Gastrocnemius medialis (tissue), 4 donors: ENCODE results near the gene MYBPH. TPM values are rescaled to one million over a fixed set of nuclear protein-coding genes. Genes with fewer than 3 reads are reported as not detected.
A peak's percentile ranks its signal among the peaks of the same experiment; 100 is the strongest.

Experiments used
- ATAC-seq, 2 donors: fragments of 150-250 bp; one replicate each; pipeline ENCODE4 v1.9.1; 2016
- DNase-seq, 2 donors: peaks; one replicate each; pipeline ENCODE4 v3.0.0-alpha.2; 2019
- H3K27ac ChIP-seq, 4 donors: fragments of 200-600 bp; sonication (generic); 1 replicate in 1 of 4; 2 replicates in 3 of 4; pipeline ENCODE4 v1.5.1; 2016 to 2018; ENCODE audit warnings: mild to moderate bottlenecking in 2 of 4, moderate library complexity in 1 of 4
- H3K27me3 ChIP-seq, 3 donors: fragments of 200-600 bp; sonication (generic) in 2 of 3; 1 replicate in 1 of 3; 2 replicates in 2 of 3; pipeline versions ENCODE4 v1.5.1 to v1.6.0; 2016 to 2019; ENCODE audit warnings: mild to moderate bottlenecking in 1 of 3, moderate library complexity in 1 of 3
- H3K36me3 ChIP-seq, 2 donors: fragments of 200-600 bp; sonication (generic) in 1 of 2; one replicate each; pipeline ENCODE4 v1.5.1; 2017 to 2018
- H3K4me1 ChIP-seq, 2 donors: fragments of 200-600 bp; sonication (generic) in 1 of 2; one replicate each; pipeline ENCODE4 v1.5.1; 2016 to 2017; ENCODE audit warnings: mild to moderate bottlenecking in 2 of 2
- H3K4me3 ChIP-seq, 4 donors: fragments of 200-600 bp; sonication (generic) in 3 of 4; 1 replicate in 1 of 4; 2 replicates in 3 of 4; pipeline ENCODE4 v1.5.1; 2016 to 2019; ENCODE audit warnings: mild to moderate bottlenecking in 2 of 4
- H3K9me3 ChIP-seq, 3 donors: fragments of 200-600 bp; sonication (generic) in 2 of 3; 1 replicate in 1 of 3; 2 replicates in 2 of 3; pipeline ENCODE4 v1.5.1; 2016 to 2019
- CTCF ChIP-seq, 5 experiments: fragments of 450-650 bp in 3 of 5; fragments of 200-600 bp in 2 of 5; sonication (generic) in 2 of 5; IDR thresholded peaks in 4 of 5; conservative IDR thresholded peaks in 1 of 5; 1 replicate in 4 of 5; 2 replicates in 1 of 5; pipeline ENCODE4 v1.5.1; 2016 to 2019; ENCODE audit warnings: antibody characterized with exemption in 5 of 5, mild to moderate bottlenecking in 3 of 5, moderate library complexity in 3 of 5
- POLR2A ChIP-seq, 2 donors: fragments of 450-650 bp; IDR thresholded peaks; one replicate each; pipeline ENCODE4 v1.6.1; 2017; ENCODE audit warnings: antibody characterized with exemption in 2 of 2, mild to moderate bottlenecking in 2 of 2, moderate library complexity in 2 of 2
- in situ Hi-C, 4 donors: fragments of 200-750 bp; cut with MboI; loops; one replicate each; pipeline versions ENCODE4 v1.15.0 to v1.8.0; 2017; ENCODE audit warnings: low sequenced_read_pairs in 4 of 4
- intact Hi-C: fragments of 100-400 bp; cut with DNase I; formaldehyde crosslinking; loops from one replicate; pipeline ENCODE4 v1.15.1; 2023; ENCODE audit warnings: low total_unique reads
- total RNA-seq, 4 donors: library from RNA; depleted of rRNA; stranded (reverse); fragments of >200 nt; gene quantifications; one replicate each; pipeline versions ENCODE4 v1.1.0 to v1.2.3, GENCODE V29; 2016

The MYBPH gene
- total RNA-seq, 4 donors from 2014 or later, result 7.4 to 260 (median 45.5) TPM

DNA sequence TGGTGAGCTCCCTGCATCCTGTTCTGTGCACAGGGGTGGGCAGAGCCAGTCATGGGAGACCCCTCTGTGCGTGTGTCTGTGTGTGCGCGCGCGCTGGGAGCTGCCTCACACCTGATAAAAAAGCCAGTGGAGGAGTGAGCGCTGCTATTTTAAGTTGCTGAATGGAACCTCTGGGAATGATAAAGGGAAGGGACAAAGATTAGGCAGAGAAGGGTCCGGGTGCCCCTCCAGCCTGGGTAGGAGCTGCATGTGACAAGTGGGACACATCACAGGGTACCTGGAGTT is 47.3 kb downstream of the MYBPH start:
- Histone ChIP-seq H3K36me3 (no peaks in the 10 kb centered on the region), H3K9me3 (no peaks in the 10 kb centered on the region), H3K4me3 (peak overlapping the region; percentile 50 to 78 (median 60)), H3K27me3 (no peaks in the 10 kb centered on the region), H3K4me1 (peaks cover 28 to 41% of the 10 kb centered on the region in 2 donors), H3K27ac (peak overlapping the region; percentile 58 to 65 (median 62))
- intact Hi-C loops (loop anchor here (1.0 to 2.0 kb wide), 2 partner anchors 44 to 90 kb away; no protein-coding TSS in a partner anchor), in situ Hi-C loops (no loop called here)
- TF ChIP-seq POLR2A (IDR thresholded peaks at IDR 0.05), result no peak
- no peak for TF ChIP-seq CTCF (IDR thresholded peaks at IDR 0.05 in 4 of 5, conservative IDR thresholded peaks at IDR 0.05 in 1 of 5)
- DNase-seq (no peak), ATAC-seq (peak in 1 of 2 donors; percentile 17)

DNA sequence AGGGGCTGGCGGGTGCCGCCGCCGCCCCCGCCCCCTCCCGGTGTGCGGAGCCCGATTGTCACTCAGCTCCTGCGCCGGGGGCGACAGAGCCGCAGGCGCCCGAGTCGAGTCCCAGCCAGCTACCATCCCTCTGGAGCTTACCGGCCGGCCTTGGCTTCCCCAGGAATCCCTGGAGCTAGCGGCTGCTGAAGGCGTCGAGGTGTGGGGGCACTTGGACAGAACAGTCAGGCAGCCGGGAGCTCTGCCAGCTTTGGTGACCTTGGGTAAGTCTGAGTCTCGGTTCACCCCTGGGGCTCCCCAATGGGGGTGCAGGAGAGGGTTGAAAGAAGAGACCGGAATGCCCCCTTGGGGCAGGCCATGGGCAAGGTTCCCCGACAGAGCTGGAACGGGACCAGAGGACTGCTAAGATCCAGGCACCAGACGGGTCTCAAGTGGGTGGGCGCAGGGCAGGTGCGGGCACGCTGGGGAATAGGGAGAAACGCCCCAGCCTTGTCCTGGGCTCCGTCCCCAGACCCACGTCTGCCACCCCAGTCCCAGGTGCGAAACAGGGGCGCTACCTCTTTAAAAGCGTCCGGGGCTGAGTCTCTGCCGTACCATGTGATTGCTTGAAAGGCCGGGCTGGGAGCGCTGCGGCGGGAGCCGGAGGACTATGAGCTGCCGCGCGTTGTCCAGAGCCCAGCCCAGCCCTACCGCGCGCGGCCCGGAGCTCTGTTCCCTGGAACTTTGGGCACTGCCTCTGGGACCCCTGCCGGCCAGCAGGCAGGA is 47.8 kb downstream of the MYBPH start, which contains the start of gene ADORA1:
Gene ADORA1, plus strand, starts transcription at position 61 of the 765 bp plus-strand sequence. CDS start 1,116 bp downstream, outside the sequence.
- no peaks in the 10 kb centered on the region for H3K27me3 ChIP-seq
- H3K4me3 ChIP-seq, result peak within 1 kb of the TSS; percentile 50 to 78 (median 60)
- no peak for TF ChIP-seq POLR2A (IDR thresholded peaks at IDR 0.05)
- peak in 2 of 5 experiments; percentile 8 to 11 for TF ChIP-seq CTCF (IDR thresholded peaks at IDR 0.05 in 4 of 5, conservative IDR thresholded peaks at IDR 0.05 in 1 of 5)
- H3K9me3 ChIP-seq, result no peaks in the 10 kb centered on the region
- no peaks in the 10 kb centered on the region for H3K36me3 ChIP-seq
- ATAC-seq (peak; percentile 90 to 92), DNase-seq (peak; percentile 47 to 69)
- in situ Hi-C loops (no loop called here), intact Hi-C loops (loop anchor here (1.0 to 2.0 kb wide), 2 partner anchors 44 to 89 kb away; no protein-coding TSS in a partner anchor)
- H3K27ac ChIP-seq, result peak within 1 kb of the TSS; percentile 58 to 65 (median 62)
- peaks cover 28 to 41% of the 10 kb centered on the region in 2 donors for H3K4me1 ChIP-seq

- Histone ChIP-seq H3K27me3 (no peaks in the 10 kb centered on the region), H3K36me3 (no peaks in the 10 kb centered on the region), H3K27ac (peak overlapping the region in 1 of 4 donors; percentile 65), H3K4me1 (peaks cover 28 to 41% of the 10 kb centered on the region in 2 donors), H3K4me3 (peak overlapping the region; percentile 50 to 78 (median 60)), H3K9me3 (no peaks in the 10 kb centered on the region)
- intact Hi-C loops, result no loop called here
- DNase-seq (no peak), ATAC-seq (no peak)
- in situ Hi-C loops, result no loop called here
- TF ChIP-seq CTCF (IDR thresholded peaks at IDR 0.05 in 4 of 5, conservative IDR thresholded peaks at IDR 0.05 in 1 of 5) (no peak), POLR2A (IDR thresholded peaks at IDR 0.05) (no peak)
These were observed 48.6 kb downstream of the MYBPH start for GRCh38 chr1:203126866-203127665.

GRCh38 chr1:203126151-203126865 is 49.3 kb downstream of the MYBPH start:
- intact Hi-C loops, result no loop called here
- ATAC-seq (no peak), DNase-seq (no peak)
- Histone ChIP-seq H3K27me3 (no peaks in the 10 kb centered on the region), H3K4me1 (peaks cover 28 to 41% of the 10 kb centered on the region in 2 donors), H3K9me3 (no peaks in the 10 kb centered on the region), H3K27ac (no peak overlapping the region), H3K4me3 (no peak overlapping the region), H3K36me3 (no peaks in the 10 kb centered on the region)
- TF ChIP-seq CTCF (IDR thresholded peaks at IDR 0.05 in 4 of 5, conservative IDR thresholded peaks at IDR 0.05 in 1 of 5) (peak in 3 of 5 experiments; percentile 4 to 16 (median 13)), POLR2A (IDR thresholded peaks at IDR 0.05) (no peak)
- in situ Hi-C loops, result no loop called here
